HG02759 (cell line): ENCODE results near the gene LRRC9.
"Not testable (repeated sequence)": the region's sequence is repeated elsewhere in the genome, so short reads cannot be mapped to it uniquely, and the experiment has no call there.

ENCODE experiments used
- ATAC-seq: cut with Tn5 transposase; IDR thresholded peaks from one replicate; pipeline ENCODE4 v1.9.1; 2021; ENCODE audit warnings: mild to moderate bottlenecking, moderate library complexity; ENCODE audit not compliant: unreplicated experiment

LRRC9 gene

DNA sequence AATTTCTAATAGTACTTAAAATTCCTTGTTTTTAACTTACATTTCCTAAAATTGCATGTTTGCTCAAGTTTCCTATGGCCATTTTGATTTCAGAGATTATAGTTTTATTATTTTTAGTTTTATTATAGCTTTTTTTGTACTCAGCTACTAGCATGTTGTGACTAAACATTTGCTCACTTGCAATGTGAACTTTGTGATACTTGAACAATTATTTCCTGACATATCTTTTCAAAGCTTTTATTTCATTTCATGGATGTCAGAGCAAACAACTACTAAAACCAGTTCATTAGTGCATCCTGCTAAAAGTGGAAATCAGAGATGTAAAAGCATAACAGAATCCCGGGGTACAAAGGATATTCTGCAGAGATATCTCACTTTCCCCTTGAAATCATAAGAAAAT, 138.1 kb downstream of the LRRC9 start:
- no peak for ATAC-seq

- ATAC-seq, result no peak
Observed at GRCh38 chr14:60061371-60061770, 141.4 kb downstream of the LRRC9 start.

GRCh38 chr14:60064491-60065072, 144.6 kb downstream of the LRRC9 start:
- no peak for ATAC-seq

- ATAC-seq, result no peak
Observed at GRCh38 chr14:60067882-60068281, 147.9 kb downstream of the LRRC9 start.

DNA sequence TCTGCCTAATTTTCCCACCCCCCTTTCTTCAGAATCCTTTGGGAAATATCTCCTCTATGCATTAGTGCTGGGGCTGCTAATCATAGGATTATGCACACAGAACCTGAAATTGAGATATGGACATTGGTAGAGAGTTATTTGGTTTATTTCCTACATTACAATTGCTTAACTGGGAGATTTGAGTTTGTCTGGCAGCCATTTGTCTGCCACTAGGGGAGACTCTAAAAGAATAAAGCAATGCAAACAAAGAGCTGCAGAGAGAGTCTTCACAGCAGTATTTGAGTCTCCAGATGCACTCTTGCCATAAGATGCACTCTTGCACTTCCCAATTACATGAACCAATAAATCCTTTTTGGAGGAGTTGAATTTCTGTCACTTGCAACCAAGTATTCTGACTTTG, 159.8 kb downstream of the LRRC9 start:
- no peak for ATAC-seq

DNA sequence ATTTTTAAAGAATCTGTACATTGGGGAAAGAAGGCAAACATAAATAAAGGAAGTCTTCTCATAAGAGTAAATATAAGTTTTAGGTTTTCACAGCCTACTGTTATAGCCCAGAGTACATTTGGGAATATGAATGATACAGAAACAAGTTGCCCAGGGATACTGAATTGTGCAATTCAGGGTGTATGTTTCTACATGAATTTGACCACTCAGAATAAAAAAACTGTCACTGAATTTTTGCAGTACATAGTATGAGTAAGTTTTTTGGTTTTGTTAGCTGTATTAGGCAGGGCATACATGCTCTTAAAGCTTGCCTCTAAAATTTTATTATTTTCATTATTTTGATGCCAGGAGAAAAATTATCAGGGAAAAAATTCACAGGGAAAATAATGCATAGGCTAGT, 165.1 kb downstream of the LRRC9 start:
- ATAC-seq, result no peak

DNA sequence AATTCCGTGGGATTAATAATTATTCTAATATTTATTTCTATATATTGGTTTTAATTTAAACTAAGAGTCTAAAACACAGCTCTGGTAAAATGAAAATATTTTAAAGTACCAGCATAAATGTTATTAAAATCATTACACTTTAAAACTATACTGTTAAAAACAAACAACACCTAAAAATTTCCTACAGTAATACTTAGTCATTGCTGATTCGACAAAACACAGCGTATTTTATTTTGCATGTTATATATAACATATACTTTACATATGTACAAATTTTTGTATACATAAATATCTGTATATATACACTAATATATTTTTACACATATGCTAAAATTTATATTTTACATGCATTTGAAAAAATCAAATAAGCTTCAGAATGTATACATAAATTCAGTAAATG, 165.7 kb downstream of the LRRC9 start:
- ATAC-seq, result no peak

- ATAC-seq, result no peak
Observed at GRCh38 chr14:60087668-60088067, 167.7 kb downstream of the LRRC9 start.

- ATAC-seq, result no peak
Observed at GRCh38 chr14:60089221-60089620, 169.3 kb downstream of the LRRC9 start.

GRCh38 chr14:60090864-60091519, 171.0 kb downstream of the LRRC9 start:
- no peak for ATAC-seq

DNA sequence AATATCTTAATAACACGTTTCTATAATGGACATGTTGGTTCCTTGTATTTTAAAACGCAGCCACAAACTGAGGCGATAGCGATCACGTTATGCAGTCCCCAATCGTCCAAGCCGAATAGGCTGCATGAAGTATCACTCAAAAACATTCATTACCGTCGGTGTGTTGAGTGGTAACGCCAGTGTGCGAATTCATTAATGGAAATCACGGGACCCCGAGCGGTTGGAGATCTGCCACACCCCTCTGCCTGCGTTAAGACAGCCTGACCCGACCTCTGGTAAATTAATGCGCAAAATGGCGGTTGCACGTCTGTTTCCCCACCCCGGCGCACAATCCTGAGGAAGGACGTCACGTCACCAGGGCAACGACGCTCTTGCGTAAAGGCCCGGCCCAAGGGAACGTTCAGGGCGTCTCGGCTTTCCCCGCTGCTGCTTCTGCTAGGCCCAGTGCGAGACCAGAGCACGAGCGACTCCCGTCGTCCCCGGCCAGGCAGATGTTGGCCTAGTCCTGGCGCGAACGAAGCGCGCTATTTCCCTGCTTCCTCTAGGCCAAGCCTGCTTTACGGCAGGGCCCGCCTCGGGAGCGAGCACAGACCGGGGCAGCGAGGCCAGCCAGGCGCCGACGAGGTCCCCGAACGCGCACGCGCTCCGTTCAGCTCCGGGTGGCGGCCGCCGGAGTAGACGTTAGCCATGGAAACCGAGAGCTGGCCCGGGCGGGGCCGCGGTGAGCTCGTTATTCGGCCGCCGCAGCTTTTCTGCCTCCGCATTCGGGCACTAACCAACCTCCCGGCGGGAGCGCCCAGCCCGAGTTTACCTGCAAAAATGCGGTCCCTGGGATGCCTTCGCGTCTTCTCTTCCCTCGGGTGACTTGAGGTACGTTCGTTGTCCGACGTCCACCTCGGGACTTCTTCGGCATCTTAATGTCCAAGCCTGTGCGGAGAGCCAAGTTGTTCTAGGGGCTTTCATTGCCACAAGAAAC, 171.9 kb downstream of the LRRC9 start, which contains the start of gene PCNX4:
PCNX4 (plus strand) TSS at position 374 of the 976 bp plus-strand sequence. CDS start 15,716 bp downstream, outside the sequence.
- ATAC-seq, result peak; percentile 97

DNA sequence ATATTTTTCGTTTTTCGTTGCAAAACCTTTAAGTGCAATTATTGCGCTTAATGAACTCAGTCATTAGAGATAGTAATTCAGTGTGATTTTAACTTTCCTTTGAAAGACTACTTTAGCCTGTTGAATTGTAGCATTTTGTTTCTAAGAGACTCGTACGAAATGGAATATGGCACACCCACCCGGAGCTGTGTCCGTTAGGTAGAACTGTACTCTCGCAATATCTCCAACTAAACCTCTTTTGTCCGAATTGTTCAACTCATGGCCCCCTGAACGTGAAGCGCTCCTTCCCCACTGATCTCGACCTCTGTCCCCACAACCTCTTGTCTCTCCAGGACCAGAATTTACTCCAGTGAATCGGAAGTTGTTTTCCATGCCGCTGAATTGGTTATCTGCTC, 172.6 kb downstream of the LRRC9 start:
- ATAC-seq, result no peak

DNA sequence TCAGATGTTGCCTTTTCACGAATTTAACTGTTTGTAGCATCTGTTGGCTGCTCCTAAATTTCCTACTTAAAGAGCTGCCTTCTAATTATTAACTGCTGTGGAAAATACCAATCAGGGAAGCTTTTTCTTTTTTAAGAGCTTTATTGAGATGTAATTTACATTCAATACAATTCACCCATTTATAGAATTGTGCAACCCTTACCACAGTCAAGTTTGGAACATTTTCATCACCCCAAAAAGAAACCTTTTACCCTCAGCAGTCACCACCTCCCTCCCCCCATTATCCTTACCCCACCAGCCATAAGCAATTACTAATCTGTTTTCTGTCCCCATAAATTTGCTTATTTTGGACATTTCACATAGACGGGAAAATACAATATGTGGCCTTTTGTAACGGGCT, 173.1 kb downstream of the LRRC9 start:
- no peak for ATAC-seq

DNA sequence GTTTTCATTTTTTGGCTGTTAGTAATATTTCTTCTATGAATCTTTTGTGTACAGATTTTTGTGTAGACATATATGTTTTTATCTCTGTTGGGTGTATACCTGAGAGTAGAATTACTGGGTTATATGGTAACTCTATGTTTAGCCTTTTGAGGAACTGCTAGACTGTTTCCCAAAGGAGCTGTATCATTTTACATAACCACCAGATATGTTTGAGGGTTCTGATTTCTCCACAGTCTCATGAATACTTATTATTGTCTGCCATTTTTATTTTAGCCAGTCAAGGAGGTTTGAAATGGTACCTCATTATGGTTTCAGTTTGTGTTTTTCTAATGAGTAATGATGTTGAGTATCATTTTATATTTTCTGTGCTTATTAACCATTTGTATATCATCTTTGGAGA, 173.7 kb downstream of the LRRC9 start:
- no peak for ATAC-seq

DNA sequence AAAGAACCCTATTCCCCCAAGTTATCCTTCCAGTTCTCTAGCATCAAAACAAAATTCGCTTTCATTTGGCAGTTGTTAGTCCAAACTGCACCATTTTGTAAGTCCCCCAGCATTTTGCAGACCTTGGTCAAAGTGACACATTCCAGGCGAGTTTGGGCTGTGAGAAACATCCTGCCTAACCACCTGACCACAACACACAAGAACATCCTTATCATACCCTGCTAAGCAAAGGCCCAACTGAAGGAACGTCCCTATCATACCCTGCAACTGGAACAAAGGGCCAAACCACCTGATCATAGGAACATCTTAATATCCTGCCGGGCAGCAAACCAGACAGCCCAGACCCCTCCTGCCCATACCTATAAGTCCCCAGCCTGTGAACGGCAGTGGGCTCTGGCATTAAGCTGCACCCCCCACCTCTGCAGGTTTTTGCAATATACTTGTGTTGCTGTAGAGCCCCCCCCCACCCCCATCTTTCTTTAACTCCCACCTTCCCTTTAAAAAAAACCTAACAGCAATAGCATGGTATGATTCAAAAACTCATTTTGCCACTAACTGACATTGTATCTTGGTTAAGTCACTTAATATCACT, 174.5 kb downstream of the LRRC9 start:
- no peak for ATAC-seq

DNA sequence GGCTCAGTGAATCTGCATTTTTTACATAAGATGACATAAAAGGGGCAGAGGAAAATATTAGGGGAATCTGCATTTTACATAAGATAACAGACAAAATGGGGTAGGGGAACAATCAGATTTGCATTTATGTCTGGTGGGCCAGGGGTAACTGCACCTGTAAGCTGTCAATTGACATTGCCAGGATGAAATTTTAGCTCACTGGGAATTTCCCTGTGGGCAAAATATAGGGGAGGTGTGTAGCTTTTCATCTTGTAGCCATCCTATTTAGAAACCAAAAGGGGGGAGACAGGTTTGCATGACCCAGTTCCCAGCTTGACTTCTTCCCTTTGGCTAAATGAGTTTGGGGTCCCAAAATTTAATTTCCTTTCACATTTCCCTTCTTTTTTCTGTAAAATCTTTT, 175.3 kb downstream of the LRRC9 start:
- no peak for ATAC-seq

- no peak for ATAC-seq
Observed at GRCh38 chr14:60095781-60096450, 176.0 kb downstream of the LRRC9 start.

GRCh38 chr14:60097974-60098373, 178.0 kb downstream of the LRRC9 start:
- ATAC-seq, result no peak

GRCh38 chr14:60099855-60100254, 179.9 kb downstream of the LRRC9 start:
- not testable (repeated sequence) for ATAC-seq

DNA sequence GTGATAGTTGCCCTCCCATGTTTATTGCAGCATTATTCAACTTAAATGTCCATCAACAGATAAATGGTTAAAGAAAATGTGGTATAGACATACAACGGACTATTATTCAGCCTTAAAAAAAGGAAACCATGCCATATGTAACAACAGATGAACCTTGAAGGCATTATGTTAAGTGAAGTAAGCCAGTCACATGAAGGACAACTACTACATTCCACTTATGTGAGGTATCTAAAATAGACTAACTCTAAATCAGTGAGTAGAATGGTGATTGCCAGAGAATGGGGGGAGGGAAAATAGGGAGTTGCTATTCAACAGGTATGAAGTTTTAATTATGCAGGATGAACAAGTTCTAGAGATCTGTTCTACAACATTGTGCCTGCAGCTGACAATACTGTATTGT, 181.8 kb downstream of the LRRC9 start:
- ATAC-seq, result no peak

DNA sequence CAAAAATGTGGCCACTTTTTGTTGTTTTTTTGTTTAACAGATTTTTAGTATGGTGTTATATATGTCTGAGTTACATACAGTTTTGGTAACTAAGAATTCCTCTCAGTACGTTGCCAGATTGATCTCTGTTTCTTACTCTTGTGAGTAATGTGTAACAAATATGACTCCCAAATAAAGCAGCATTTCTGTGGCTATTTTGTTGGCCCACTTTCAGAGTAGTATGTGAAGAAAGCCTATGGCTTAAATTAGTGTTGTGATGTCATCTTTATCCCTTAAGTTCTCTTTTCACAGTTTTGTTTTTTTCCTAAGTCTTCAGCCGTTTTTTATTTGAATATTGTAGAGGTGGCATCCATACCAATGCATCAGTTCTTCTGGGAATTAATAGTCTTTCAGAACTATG, 182.4 kb downstream of the LRRC9 start:
- no peak for ATAC-seq
